PC-9 (cell line): ENCODE measurements around the gene SPEN. TPM values are rescaled to one million over a fixed set of nuclear protein-coding genes. Genes with fewer than 3 reads are reported as not detected.

Experiments
- BruUV-seq: library from RNA; stranded (reverse); fragments of 400-500 nt; replicated peaks from 2 replicates; lab custom pipeline; 2021; lab: Mats Ljungman, UMichigan
- CTCF ChIA-PET: fragments of 300-600 bp; sonication (Branson Sonifier 250); formaldehyde crosslinking; loops from one replicate; lab custom pipeline; 2022; ENCODE audit warnings: antibody characterized with exemption; lab: Charles Lee
- POLR2A ChIA-PET: fragments of 300-600 bp; sonication (Branson Sonifier 250); formaldehyde crosslinking; loops from one replicate; lab custom pipeline; 2022; ENCODE audit warnings: antibody characterized with exemption; ENCODE audit not compliant: unreplicated experiment; lab: Charles Lee
- DNase-seq, 2 experiments: peaks; one replicate each; pipeline versions ENCODE4 v3.0.0 to v3.0.0-alpha.2; 2015 to 2022; ENCODE audit warnings: mixed read lengths in 1 of 2
- H2AFZ ChIP-seq: fragments of 200-600 bp; sonication (generic); 2 replicates; pipeline ENCODE4 v1.8.1; 2017; ENCODE audit warnings: antibody characterized with exemption
- H3F3A ChIP-seq: fragments of 200-600 bp; sonication (generic); 2 replicates; pipeline ENCODE4 v1.8.1; 2017; ENCODE audit warnings: antibody characterized with exemption, mild to moderate bottlenecking, low read depth; ENCODE audit not compliant: insufficient read depth
- H3K27ac ChIP-seq: fragments of 200-600 bp; sonication (generic); 2 replicates; pipeline ENCODE4 v1.6.1; 2016; ENCODE audit warnings: mixed run types
- H3K27me3 ChIP-seq: fragments of 200-600 bp; sonication (generic); 2 replicates; pipeline ENCODE4 v1.6.1; 2016; ENCODE audit warnings: low read depth, mixed run types; ENCODE audit not compliant: insufficient read depth
- H3K36me3 ChIP-seq: fragments of 200-600 bp; sonication (generic); 2 replicates; pipeline ENCODE4 v1.6.1; 2016; ENCODE audit warnings: low read depth, mixed run types
- H3K4me1 ChIP-seq: fragments of 200-600 bp; sonication (generic); replicated peaks from 2 replicates; pipeline ENCODE4 v1.6.1; 2016; ENCODE audit warnings: mixed run types; ENCODE audit not compliant: insufficient read depth
- H3K4me2 ChIP-seq: fragments of 200-600 bp; sonication (generic); 2 replicates; pipeline ENCODE4 v1.6.1; 2017; ENCODE audit warnings: mixed run types
- H3K4me3 ChIP-seq: fragments of 200-600 bp; sonication (generic); 2 replicates; pipeline ENCODE4 v1.6.1; 2016; ENCODE audit warnings: mixed run types
- H3K79me2 ChIP-seq: fragments of 200-600 bp; sonication (generic); 2 replicates; pipeline ENCODE4 v1.6.1; 2017; ENCODE audit warnings: low read depth, mixed run types
- H3K9me2 ChIP-seq: fragments of 200-600 bp; sonication (generic); 2 replicates; pipeline ENCODE4 v1.8.1; 2017; ENCODE audit warnings: mild to moderate bottlenecking; ENCODE audit not compliant: insufficient read depth
- H3K9me3 ChIP-seq: fragments of 200-600 bp; sonication (generic); 2 replicates; pipeline ENCODE4 v1.8.1; 2016; ENCODE audit warnings: low read depth; ENCODE audit not compliant: insufficient read depth
- H4K20me1 ChIP-seq: fragments of 200-600 bp; sonication (generic); 2 replicates; pipeline ENCODE4 v1.8.1; 2017; ENCODE audit not compliant: insufficient read depth
- CTCF ChIP-seq: fragments of 200-600 bp; sonication (generic); conservative IDR thresholded peaks from 2 replicates; pipeline ENCODE4 v1.6.1; 2017; ENCODE audit warnings: mixed run types, antibody characterized with exemption, mild to moderate bottlenecking, moderate library complexity
- EZH2 ChIP-seq: fragments of 200-600 bp; sonication (generic); IDR thresholded peaks from 2 replicates; pipeline ENCODE4 v1.8.0; 2017; ENCODE audit warnings: antibody characterized with exemption, low read depth
- intact Hi-C: fragments of 100-400 bp; cut with micrococcal nuclease; formaldehyde crosslinking; loops from one replicate; pipeline ENCODE4 v1.10.0; 2022; ENCODE audit not compliant: unreplicated experiment
- total RNA-seq: library from RNA; stranded (reverse); gene quantifications from 2 replicates; pipeline ENCODE4 v1.2.3, GENCODE V29; 2021

SPEN gene
- total RNA-seq, 1 experiment from 2014 or later, result 46.8 TPM

- H4K20me1 ChIP-seq, result no peaks in the 10 kb centered on the region
- POLR2A ChIA-PET, result interaction anchor here (0.6 to 1.9 kb wide), 9 partner anchors 20 to 446 kb away, joined by 3 to 14 read pairs (median 4); partner anchors contain the start of gene SPEN
- no TSS peak for BruUV-seq
Measured at GRCh38 chr1:15799928-15800835, 47.3 kb upstream of the SPEN start.

GRCh38 chr1:15802234-15802965 is 45.1 kb upstream of the SPEN start:
- H3K4me3 ChIP-seq, result no peak overlapping the region; the same call in 1 of the 2 replicates
- intact Hi-C loops, result loop anchor here (5.0 kb wide), 2 partner anchors 275 to 370 kb away; partner anchors contain the start of gene DNAJC16
- no peaks in the 10 kb centered on the region for H3K36me3 ChIP-seq
- no peaks in the 10 kb centered on the region for H4K20me1 ChIP-seq
- no peaks in the 10 kb centered on the region for H3K9me2 ChIP-seq
- TF ChIP-seq CTCF (no peak), EZH2 (no peak)
- ChIA-PET POLR2A (no interaction called here), CTCF (no interaction called here)
- peak overlapping the region; percentile 85 for H3K4me2 ChIP-seq
- DNase-seq, result no peak
- no TSS peak for BruUV-seq
- no peak overlapping the region for H2AFZ ChIP-seq
- peaks cover 51% of the 10 kb centered on the region for H3K4me1 ChIP-seq
- no peaks in the 10 kb centered on the region for H3K9me3 ChIP-seq
- peaks cover 16% of the 10 kb centered on the region; the same call in 1 of the 2 replicates for H3K79me2 ChIP-seq
- no peaks in the 10 kb centered on the region for H3K27me3 ChIP-seq
- H3F3A ChIP-seq, result peaks cover 34% of the 10 kb centered on the region
- H3K27ac ChIP-seq, result peak overlapping the region; percentile 100; the same call in 1 of the 2 replicates

More at GRCh38 chr1:15799928-15800835, 47.3 kb upstream of the SPEN start:
- Histone ChIP-seq H3F3A (peaks cover 54% of the 10 kb centered on the region), H3K27ac (peak overlapping the region; percentile 100), H3K9me3 (no peaks in the 10 kb centered on the region), H3K4me3 (peak overlapping the region; percentile 54; the same call in 1 of the 2 replicates), H3K9me2 (no peaks in the 10 kb centered on the region), H2AFZ (no peak overlapping the region), H3K27me3 (no peaks in the 10 kb centered on the region), H3K79me2 (peaks cover 16% of the 10 kb centered on the region; the same call in 1 of the 2 replicates), H3K4me2 (peak overlapping the region; percentile 85), H3K4me1 (peaks cover 70% of the 10 kb centered on the region), H3K36me3 (no peaks in the 10 kb centered on the region)
- CTCF ChIA-PET, result interaction anchor here (0.6 kb wide), 1 partner anchor 207 kb away, joined by 3 read pairs; no protein-coding TSS in a partner anchor
- no peak for TF ChIP-seq EZH2
- no peak for TF ChIP-seq CTCF
- intact Hi-C loops, result loop anchor here (1.0 to 10.0 kb wide), 7 partner anchors 20 to 372 kb away; partner anchors contain the start of gene DNAJC16
- peak; percentile 97 for DNase-seq

GRCh38 chr1:15803380-15803779 is 44.1 kb upstream of the SPEN start:
- Histone ChIP-seq H4K20me1 (no peaks in the 10 kb centered on the region), H2AFZ (no peak overlapping the region), H3K9me3 (no peaks in the 10 kb centered on the region), H3K9me2 (no peaks in the 10 kb centered on the region), H3K4me2 (no peak overlapping the region), H3K36me3 (no peaks in the 10 kb centered on the region), H3K27me3 (no peaks in the 10 kb centered on the region), H3K27ac (no peak overlapping the region), H3K4me1 (peaks cover 41% of the 10 kb centered on the region), H3K79me2 (peaks cover 8% of the 10 kb centered on the region; the same call in 1 of the 2 replicates), H3F3A (peaks cover 25% of the 10 kb centered on the region), H3K4me3 (no peak overlapping the region)
- no peak for DNase-seq
- POLR2A ChIA-PET, result interaction anchor here (0.6 to 0.7 kb wide), 2 partner anchors 10 to 31 kb away, joined by 3 to 4 read pairs; no protein-coding TSS in a partner anchor
- intact Hi-C loops, result loop anchor here (5.0 kb wide), 2 partner anchors 276 to 369 kb away; partner anchors contain the start of gene DNAJC16
- BruUV-seq, result no TSS peak
- peak; percentile 39 for TF ChIP-seq CTCF
- no peak for TF ChIP-seq EZH2
- CTCF ChIA-PET, result interaction anchor here (0.6 kb wide), 1 partner anchor 198 kb away, joined by 4 read pairs; no protein-coding TSS in a partner anchor
